Lung (tissue), 12 donors: ENCODE measurements around the gene STARD13. TPM values are rescaled to one million over a fixed set of nuclear protein-coding genes. Genes with fewer than 3 reads are reported as not detected.

Experiments
- ATAC-seq: fragments of 200-7000 bp; cut with Tn5 transposase; one replicate; pipeline ENCODE4 v1.9.1; 2020; ENCODE audit warnings: moderate number of reproducible peaks; ENCODE audit not compliant: insufficient read depth, low FRiP score
- DNase-seq, 3 donors: peaks; one replicate each; pipeline ENCODE4 v3.0.0-alpha.2; 2013 to 2017
- H3K27ac ChIP-seq, 2 donors: one replicate each; pipeline ENCODE4 v1.5.1; 2013; ENCODE audit warnings: mild to moderate bottlenecking in 2 of 2, moderate library complexity in 2 of 2, control low read depth in 1 of 2, inconsistent platforms in 1 of 2, low read depth in 1 of 2, low read length in 1 of 2
- H3K27me3 ChIP-seq, 3 donors: one replicate each; pipeline ENCODE4 v1.5.1; 2013; ENCODE audit warnings: low read length in 2 of 3; ENCODE audit not compliant: control insufficient read depth in 3 of 3, insufficient read depth in 3 of 3
- H3K36me3 ChIP-seq, 4 donors: one replicate each; pipeline ENCODE4 v1.5.1; 2013; ENCODE audit warnings: low read length in 4 of 4, mild to moderate bottlenecking in 1 of 4, moderate library complexity in 1 of 4; ENCODE audit not compliant: control insufficient read depth in 4 of 4, insufficient read depth in 4 of 4
- H3K4me1 ChIP-seq, 5 donors: one replicate each; pipeline ENCODE4 v1.5.1; 2013; ENCODE audit warnings: low read length in 5 of 5, mild to moderate bottlenecking in 2 of 5, moderate library complexity in 1 of 5; ENCODE audit not compliant: control insufficient read depth in 5 of 5, insufficient read depth in 5 of 5
- H3K4me3 ChIP-seq: one replicate; pipeline ENCODE4 v1.5.1; 2013; ENCODE audit warnings: mild to moderate bottlenecking, control low read depth, moderate library complexity
- H3K9ac ChIP-seq, 2 donors: one replicate each; pipeline ENCODE4 v1.5.1; 2013; ENCODE audit warnings: low read length in 2 of 2, control low read depth in 1 of 2; ENCODE audit not compliant: insufficient read depth in 1 of 2
- H3K9me3 ChIP-seq, 4 donors: one replicate each; pipeline ENCODE4 v1.5.1; 2013; ENCODE audit warnings: low read length in 3 of 4, mild to moderate bottlenecking in 1 of 4, moderate library complexity in 1 of 4; ENCODE audit not compliant: control insufficient read depth in 4 of 4, insufficient read depth in 3 of 4
- WGBS, 2 donors: extraction: QIAGEN DNeasy Blood & Tissue Kit; methylation state at CpG; one replicate each; pipeline ENCODE4 v1.1.7; 2013; 5-methylcytosine and 5-hydroxymethylcytosine counted together
- polyA plus RNA-seq, 2 donors: library from polyadenylated mRNA; stranded (reverse); fragments of 200-250 nt; gene quantifications; one replicate each; pipeline ENCODE4 v1.2.1, GENCODE V29; 2013
- total RNA-seq, 2 donors: library from RNA; depleted of rRNA in 1 of 2; stranded (reverse); fragments of >200 nt in 1 of 2; gene quantifications; one replicate each; pipeline ENCODE4 v1.2.1, GENCODE V29; 2014 to 2021
- TF ChIP-seq, protein P1 (sequence below): IDR thresholded peaks from 2 replicates; pipeline ENCODE4 v1.5.1; 2012; ENCODE audit warnings: mild to moderate bottlenecking; ENCODE audit errors: control extremely low read depth, extremely low read depth
- donor health status: control.
- donor health status: control.
- donor health status: Bipolar disorder and iron deficiency.
- donor health status: healthy.
- donor health status: DM: yes; HTN: yes; CAD: no.

The STARD13 gene
- total and polyA plus RNA-seq, 4 donors = 7.9 to 91.6 (median 29.7) TPM

DNA sequence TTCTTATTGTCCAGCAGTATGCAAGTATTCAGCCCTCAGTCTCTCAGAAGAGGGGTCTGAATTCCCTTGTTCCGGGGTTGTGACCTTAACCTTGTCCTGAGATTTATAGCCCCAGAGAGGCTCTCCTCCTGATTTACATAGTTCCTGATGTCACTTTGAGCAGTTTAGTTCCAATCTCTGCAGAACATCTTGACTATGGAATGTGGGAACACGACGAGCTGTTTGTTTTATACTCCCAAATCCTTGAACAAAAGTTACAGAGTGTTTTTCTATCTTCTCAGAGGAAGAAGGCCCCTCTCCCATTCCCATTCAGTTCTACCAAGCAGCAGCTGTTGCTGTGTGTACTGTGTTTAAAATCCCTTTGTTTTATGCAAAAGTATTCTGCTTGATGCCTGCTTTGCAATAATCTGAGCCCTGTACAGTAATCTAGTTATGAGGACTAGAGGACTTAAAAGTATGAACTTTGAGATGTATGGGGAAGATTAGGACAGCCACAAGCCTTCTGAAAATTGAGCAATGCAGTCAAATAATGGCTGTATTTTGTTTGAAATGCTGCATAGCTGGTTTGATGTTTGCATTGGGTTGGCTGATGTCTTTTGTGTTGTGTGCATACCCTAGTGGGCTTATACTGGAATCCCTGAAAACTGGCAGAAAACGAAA, 194.7 kb downstream of the STARD13 start:
- Histone ChIP-seq H3K36me3 (no peaks in the 10 kb centered on the region), H3K27ac (peak overlapping the region in 1 of 2 donors; percentile 18), H3K27me3 (no peaks in the 10 kb centered on the region), H3K4me3 (no peak overlapping the region), H3K4me1 (peaks cover 0 to 7% (median 4%) of the 10 kb centered on the region in 5 donors), H3K9ac (no peak overlapping the region), H3K9me3 (peaks cover 0 to 2% (median 0%) of the 10 kb centered on the region in 4 donors)
- TF ChIP-seq, protein P1, sequence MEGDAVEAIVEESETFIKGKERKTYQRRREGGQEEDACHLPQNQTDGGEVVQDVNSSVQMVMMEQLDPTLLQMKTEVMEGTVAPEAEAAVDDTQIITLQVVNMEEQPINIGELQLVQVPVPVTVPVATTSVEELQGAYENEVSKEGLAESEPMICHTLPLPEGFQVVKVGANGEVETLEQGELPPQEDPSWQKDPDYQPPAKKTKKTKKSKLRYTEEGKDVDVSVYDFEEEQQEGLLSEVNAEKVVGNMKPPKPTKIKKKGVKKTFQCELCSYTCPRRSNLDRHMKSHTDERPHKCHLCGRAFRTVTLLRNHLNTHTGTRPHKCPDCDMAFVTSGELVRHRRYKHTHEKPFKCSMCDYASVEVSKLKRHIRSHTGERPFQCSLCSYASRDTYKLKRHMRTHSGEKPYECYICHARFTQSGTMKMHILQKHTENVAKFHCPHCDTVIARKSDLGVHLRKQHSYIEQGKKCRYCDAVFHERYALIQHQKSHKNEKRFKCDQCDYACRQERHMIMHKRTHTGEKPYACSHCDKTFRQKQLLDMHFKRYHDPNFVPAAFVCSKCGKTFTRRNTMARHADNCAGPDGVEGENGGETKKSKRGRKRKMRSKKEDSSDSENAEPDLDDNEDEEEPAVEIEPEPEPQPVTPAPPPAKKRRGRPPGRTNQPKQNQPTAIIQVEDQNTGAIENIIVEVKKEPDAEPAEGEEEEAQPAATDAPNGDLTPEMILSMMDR = no peak
- WGBS, 2 donors = 48 to 73% methylated on average over 4 of the region's 4 CpGs
- DNase-seq (peak in 1 of 3 donors; percentile 34), ATAC-seq (no peak)

GRCh38 chr13:33089311-33089710, 196.2 kb downstream of the STARD13 start:
- H3K27me3 ChIP-seq = no peaks in the 10 kb centered on the region
- TF ChIP-seq, protein P1 = no peak
- peaks cover 0 to 7% (median 4%) of the 10 kb centered on the region in 5 donors for H3K4me1 ChIP-seq
- H3K4me3 ChIP-seq = no peak overlapping the region
- H3K9me3 ChIP-seq = peaks cover 0 to 2% (median 0%) of the 10 kb centered on the region in 4 donors
- no peak overlapping the region for H3K9ac ChIP-seq
- 97% methylated on average over 3 of the region's 3 CpGs for WGBS, 2 donors
- no peak overlapping the region for H3K27ac ChIP-seq
- no peaks in the 10 kb centered on the region for H3K36me3 ChIP-seq
- DNase-seq (no peak), ATAC-seq (no peak)

GRCh38 chr13:33087790-33088189, 197.8 kb downstream of the STARD13 start:
- Histone ChIP-seq H3K9ac (no peak overlapping the region), H3K27ac (no peak overlapping the region), H3K9me3 (no peaks in the 10 kb centered on the region), H3K4me1 (peaks cover 0 to 7% (median 4%) of the 10 kb centered on the region in 5 donors), H3K27me3 (no peaks in the 10 kb centered on the region), H3K36me3 (no peaks in the 10 kb centered on the region), H3K4me3 (no peak overlapping the region)
- DNase-seq (no peak), ATAC-seq (no peak)
- TF ChIP-seq, protein P1 = no peak
- WGBS, 2 donors = 68 to 81% methylated on average over 3 of the region's 3 CpGs
